Neural cell (in vitro differentiated cells): ENCODE measurements around the gene SLC28A1. TPM values are rescaled to one million over a fixed set of nuclear protein-coding genes. Genes with fewer than 3 reads are reported as not detected.

Experiments used
- H2AFZ ChIP-seq: fragments of 200-600, 300-800 bp; sonication (generic), shearing (Covaris generic); 2 replicates; pipeline ENCODE4 v1.6.0; 2014; ENCODE audit warnings: low read depth, mild to moderate bottlenecking, antibody characterized with exemption, low read length, moderate library complexity
- H3F3A ChIP-seq: fragments of 200-600 bp; shearing (Covaris generic); 2 replicates; pipeline ENCODE4 v1.6.1; 2016; ENCODE audit warnings: mild to moderate bottlenecking, moderate library complexity, mixed read lengths, antibody characterized with exemption, low read length; ENCODE audit not compliant: insufficient read depth, poor library complexity, severe bottlenecking
- H3K27ac ChIP-seq: fragments of 200-600, 300-800 bp; sonication (generic), shearing (Covaris generic); 2 replicates; pipeline ENCODE4 v1.5.1; 2014; ENCODE audit warnings: mild to moderate bottlenecking, low read length, moderate library complexity
- H3K27me3 ChIP-seq: fragments of 300-800, 200-600 bp; sonication (generic), shearing (Covaris generic); 2 replicates; pipeline ENCODE4 v1.6.0; 2014; ENCODE audit warnings: mild to moderate bottlenecking, low read depth, low read length, moderate library complexity; ENCODE audit not compliant: insufficient read depth
- H3K36me3 ChIP-seq: fragments of 300-800, 200-600 bp; sonication (generic), shearing (Covaris generic); 2 replicates; pipeline ENCODE4 v1.5.1; 2014; ENCODE audit warnings: mild to moderate bottlenecking, antibody characterized with exemption, low read length, moderate library complexity; ENCODE audit not compliant: insufficient read depth
- H3K4me2 ChIP-seq: fragments of 300-800, 200-600 bp; sonication (generic), shearing (Covaris generic); 2 replicates; pipeline ENCODE4 v1.6.0; 2014; ENCODE audit warnings: mild to moderate bottlenecking, low read length
- H3K4me3 ChIP-seq: fragments of 300-800, 200-600 bp; sonication (generic), shearing (Covaris generic); 2 replicates; pipeline ENCODE4 v1.5.1; 2014; ENCODE audit warnings: mild to moderate bottlenecking, low read length, moderate library complexity
- H3K79me2 ChIP-seq: fragments of 200-600 bp; shearing (Covaris generic); replicated peaks from 2 replicates; pipeline ENCODE4 v1.6.0; 2014; ENCODE audit warnings: mild to moderate bottlenecking, low read length, moderate library complexity; ENCODE audit not compliant: insufficient read depth
- H3K9ac ChIP-seq: fragments of 300-800, 200-600 bp; sonication (generic), shearing (Covaris generic); 2 replicates; pipeline ENCODE4 v1.6.1; 2016; ENCODE audit warnings: mild to moderate bottlenecking, low read length, mixed read lengths
- H3K9me2 ChIP-seq: fragments of 200-600 bp; shearing (Covaris generic); 2 replicates; pipeline ENCODE4 v1.6.1; 2016; ENCODE audit warnings: mild to moderate bottlenecking, low read length, mixed read lengths; ENCODE audit not compliant: insufficient read depth
- H3K9me3 ChIP-seq: fragments of 200-600, 300-800 bp; sonication (generic), shearing (Covaris generic); 2 replicates; pipeline ENCODE4 v1.6.1; 2016; ENCODE audit warnings: mild to moderate bottlenecking, mixed run types, low read length, moderate library complexity, mixed read lengths
- H4K20me1 ChIP-seq: fragments of 200-600 bp; shearing (Covaris generic); 2 replicates; pipeline ENCODE4 v1.6.1; 2016; ENCODE audit warnings: mild to moderate bottlenecking, mixed run types; ENCODE audit not compliant: insufficient read depth
- EP300 ChIP-seq: fragments of 450-650 bp; conservative IDR thresholded peaks from 2 replicates; pipeline ENCODE4 v1.6.1; 2014; ENCODE audit warnings: antibody characterized with exemption, mild to moderate bottlenecking, moderate library complexity; ENCODE audit not compliant: poor library complexity, severe bottlenecking
- EZH2 ChIP-seq: fragments of 200-600, 300-800 bp; shearing (Covaris generic), sonication (generic); IDR thresholded peaks from 2 replicates; pipeline ENCODE4 v1.6.1; 2014; ENCODE audit warnings: antibody characterized with exemption, low read length, borderline replicate concordance, mild to moderate bottlenecking; ENCODE audit not compliant: insufficient read depth, poor library complexity, severe bottlenecking
- MXI1 ChIP-seq: fragments of 450-650 bp; conservative IDR thresholded peaks from 2 replicates; pipeline ENCODE4 v1.6.1; 2014; ENCODE audit warnings: antibody characterized with exemption, mild to moderate bottlenecking; ENCODE audit not compliant: poor library complexity, severe bottlenecking
- POLR2AphosphoS5 ChIP-seq: IDR thresholded peaks from 2 replicates; pipeline ENCODE4 v1.6.1; 2012
- RAD21 ChIP-seq: fragments of 450-650 bp; conservative IDR thresholded peaks from 2 replicates; pipeline ENCODE4 v1.6.1; 2014; ENCODE audit warnings: antibody characterized with exemption, mild to moderate bottlenecking, moderate library complexity
- REST ChIP-seq: IDR thresholded peaks from 2 replicates; pipeline ENCODE4 v1.6.1; 2012; ENCODE audit warnings: borderline replicate concordance
- SMC3 ChIP-seq: fragments of 450-650 bp; conservative IDR thresholded peaks from 2 replicates; pipeline ENCODE4 v1.6.1; 2014; ENCODE audit warnings: antibody characterized with exemption, mild to moderate bottlenecking, moderate library complexity; ENCODE audit not compliant: poor library complexity
- TAF1 ChIP-seq: IDR thresholded peaks from 2 replicates; pipeline ENCODE4 v1.6.1; 2012; ENCODE audit warnings: low read depth
- polyA plus RNA-seq: library from polyadenylated mRNA; depleted of rRNA; stranded (reverse); fragments of >200 nt; gene quantifications from 2 replicates; pipeline ENCODE4 v1.2.3, GENCODE V29; 2014
- TF ChIP-seq, protein P1 (sequence below): fragments of 450-650 bp; IDR thresholded peaks from 2 replicates; pipeline ENCODE4 v1.5.1; 2014; ENCODE audit warnings: antibody characterized with exemption, mild to moderate bottlenecking, moderate library complexity; ENCODE audit not compliant: poor library complexity, severe bottlenecking

Gene SLC28A1
- polyA plus RNA-seq, 1 donor from 2014 or later = not detected

- no peaks in the 10 kb centered on the region for H3K79me2 ChIP-seq
- H2AFZ ChIP-seq = no peak overlapping the region
- H3K9me3 ChIP-seq = no peaks in the 10 kb centered on the region
- no peaks in the 10 kb centered on the region for H4K20me1 ChIP-seq
- TF ChIP-seq EZH2 (no peak), TAF1 (no peak), REST (no peak), SMC3 (no peak), RAD21 (no peak), MXI1 (no peak), EP300 (no peak), POLR2AphosphoS5 (no peak)
- TF ChIP-seq, protein P1, sequence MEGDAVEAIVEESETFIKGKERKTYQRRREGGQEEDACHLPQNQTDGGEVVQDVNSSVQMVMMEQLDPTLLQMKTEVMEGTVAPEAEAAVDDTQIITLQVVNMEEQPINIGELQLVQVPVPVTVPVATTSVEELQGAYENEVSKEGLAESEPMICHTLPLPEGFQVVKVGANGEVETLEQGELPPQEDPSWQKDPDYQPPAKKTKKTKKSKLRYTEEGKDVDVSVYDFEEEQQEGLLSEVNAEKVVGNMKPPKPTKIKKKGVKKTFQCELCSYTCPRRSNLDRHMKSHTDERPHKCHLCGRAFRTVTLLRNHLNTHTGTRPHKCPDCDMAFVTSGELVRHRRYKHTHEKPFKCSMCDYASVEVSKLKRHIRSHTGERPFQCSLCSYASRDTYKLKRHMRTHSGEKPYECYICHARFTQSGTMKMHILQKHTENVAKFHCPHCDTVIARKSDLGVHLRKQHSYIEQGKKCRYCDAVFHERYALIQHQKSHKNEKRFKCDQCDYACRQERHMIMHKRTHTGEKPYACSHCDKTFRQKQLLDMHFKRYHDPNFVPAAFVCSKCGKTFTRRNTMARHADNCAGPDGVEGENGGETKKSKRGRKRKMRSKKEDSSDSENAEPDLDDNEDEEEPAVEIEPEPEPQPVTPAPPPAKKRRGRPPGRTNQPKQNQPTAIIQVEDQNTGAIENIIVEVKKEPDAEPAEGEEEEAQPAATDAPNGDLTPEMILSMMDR = no peak
- H3K4me2 ChIP-seq = no peak overlapping the region
- H3K27ac ChIP-seq = no peak overlapping the region
- no peaks in the 10 kb centered on the region for H3F3A ChIP-seq
- no peaks in the 10 kb centered on the region for H3K9me2 ChIP-seq
- H3K36me3 ChIP-seq = no peaks in the 10 kb centered on the region
- H3K4me3 ChIP-seq = no peak overlapping the region
- H3K27me3 ChIP-seq = no peaks in the 10 kb centered on the region
- H3K9ac ChIP-seq = no peak overlapping the region
Measured at GRCh38 chr15:84861781-84862180, 22.7 kb upstream of the SLC28A1 start.

DNA sequence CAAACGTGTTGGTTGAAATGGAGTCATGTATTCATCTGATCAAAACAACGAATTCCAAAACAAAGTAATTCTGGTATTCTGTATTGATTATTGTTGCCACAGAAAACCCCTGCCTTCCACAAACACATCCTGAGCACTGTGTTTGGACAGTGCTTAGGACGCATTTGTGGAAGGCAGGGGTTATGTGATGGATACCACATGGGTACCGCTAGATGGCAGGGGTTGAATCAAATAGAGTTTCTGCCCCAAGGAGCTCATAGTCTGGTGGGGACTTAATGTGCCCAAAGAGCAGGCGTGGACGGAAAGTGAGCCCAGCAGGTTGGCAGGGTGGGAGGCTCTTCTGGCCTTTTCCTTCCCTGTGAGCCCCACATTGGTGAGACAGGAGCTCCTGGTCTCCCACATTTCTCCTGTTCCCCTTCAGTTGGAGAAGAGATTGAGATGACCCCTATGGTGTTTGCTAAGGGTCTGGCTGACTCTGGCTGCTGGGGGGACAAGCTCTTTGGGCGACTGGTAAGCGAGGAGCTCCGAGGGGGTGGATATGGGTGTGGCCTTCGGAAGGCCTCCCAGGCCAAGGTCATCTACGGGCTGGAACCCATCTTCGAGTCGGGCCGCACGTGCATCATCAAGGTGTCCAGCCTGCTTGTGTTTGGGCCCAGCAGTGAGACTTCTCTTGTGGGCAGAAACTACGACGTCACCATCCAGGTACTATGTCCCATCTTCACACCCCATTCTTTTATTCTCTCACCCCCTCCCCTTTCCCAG lies 22.1 kb upstream of the SLC28A1 start:
- H2AFZ ChIP-seq = no peak overlapping the region
- no peak overlapping the region for H3K4me2 ChIP-seq
- TF ChIP-seq EZH2 (no peak), TAF1 (no peak), REST (no peak), SMC3 (no peak), EP300 (no peak), POLR2AphosphoS5 (no peak)
- TF ChIP-seq, protein P1 = no peak
- no peak overlapping the region for H3K27ac ChIP-seq
- H3K9me3 ChIP-seq = no peaks in the 10 kb centered on the region
- no peaks in the 10 kb centered on the region for H3K27me3 ChIP-seq
- no peaks in the 10 kb centered on the region for H3K79me2 ChIP-seq
- no peaks in the 10 kb centered on the region for H3K9me2 ChIP-seq
- H3K4me3 ChIP-seq = no peak overlapping the region
- H3K9ac ChIP-seq = no peak overlapping the region
- no peaks in the 10 kb centered on the region for H4K20me1 ChIP-seq
- no peaks in the 10 kb centered on the region for H3K36me3 ChIP-seq
- no peaks in the 10 kb centered on the region for H3F3A ChIP-seq
